ENCODE measurements around the gene RAB3A. TPM values are rescaled to one million over a fixed set of nuclear protein-coding genes. Genes with fewer than 3 reads are reported as not detected.

RAB3A gene
- total and polyA plus RNA-seq, 2 donors (not counting 3 experiments of a cell fraction or from before 2014, with no cell fraction given), result 0.88 to 0.90 TPM

- POLR2A ChIA-PET, result no interaction called here
Measured at GRCh38 chr19:18225355-18225701, 21.5 kb upstream of the RAB3A start.

More at GRCh38 chr19:18225355-18225701, 21.5 kb upstream of the RAB3A start:
- Histone ChIP-seq H3K4me3 (replicated peaks in 1 of 3; ENCODE audit: insufficient read depth in 1 of 3, low read depth in 1 of 3, low read length in 3 of 3) (no peak overlapping the region), H3K79me2 (ENCODE audit: control insufficient read depth, insufficient read depth, low read length) (no peaks in the 10 kb centered on the region), H3K4me1 (ENCODE audit: control insufficient read depth, extremely low read depth, insufficient read depth, low read length) (peaks cover 9% of the 10 kb centered on the region), H3K9ac (replicated peaks; ENCODE audit: extremely low read depth, insufficient read depth, low read length) (no peak overlapping the region), H3K9me3 (replicated peaks; ENCODE audit: control insufficient read depth, insufficient read depth, low read length) (no peaks in the 10 kb centered on the region), H3K27ac (ENCODE audit: insufficient read depth, low read depth, low read length) (no peak overlapping the region), H3K4me2 (ENCODE audit: insufficient read depth, low read length) (no peak overlapping the region), H4K20me1 (replicated peaks; ENCODE audit: control insufficient read depth, extremely low read depth, insufficient read depth, low read length) (no peaks in the 10 kb centered on the region), H3K9me1 (replicated peaks; ENCODE audit: control insufficient read depth, extremely low read depth, insufficient read depth, low read length) (no peaks in the 10 kb centered on the region), H3K36me3 (ENCODE audit: control insufficient read depth in 2 of 2, extremely low read depth in 1 of 2, insufficient read depth in 2 of 2, low read length in 2 of 2) (no peaks in the 10 kb centered on the region), H3K27me3 (ENCODE audit: control insufficient read depth in 2 of 2, insufficient read depth in 2 of 2, low read length in 2 of 2) (peaks cover 5% of the 10 kb centered on the region in 2 experiments), H2AFZ (ENCODE audit: low read depth, low read length) (no peak overlapping the region)
- DNase-seq (ENCODE audit: low read depth, low spot score) (no peak), FAIRE-seq (no peak)
- BruUV-seq (replicated peaks), result no TSS peak
- no peak for TF ChIP-seq FOS (IDR thresholded peaks at IDR 0.05; ENCODE audit: borderline replicate concordance, insufficient read depth, low read length)
- no peak for TF ChIP-seq CTCF (IDR thresholded peaks at IDR 0.05; ENCODE audit: extremely low read depth in 1 of 2, insufficient read depth in 1 of 2, low read depth in 1 of 2, low read length in 2 of 2)
- no peak for TF ChIP-seq EZH2 (IDR thresholded peaks at IDR 0.05; ENCODE audit: borderline replicate concordance, low read depth, low read length, severe bottlenecking)
- TF ChIP-seq POLR2AphosphoS5 (IDR thresholded peaks at IDR 0.05; ENCODE audit: insufficient read depth, low read depth, low read length), result no peak
- no peak for TF ChIP-seq MAX (IDR thresholded peaks at IDR 0.05; ENCODE audit: insufficient read depth, insufficient read length)
- no peak for TF ChIP-seq JUN (IDR thresholded peaks at IDR 0.05; ENCODE audit: borderline replicate concordance, insufficient read depth, insufficient read length, low read depth)
- no peak for TF ChIP-seq POLR2A (IDR thresholded peaks at IDR 0.05; ENCODE audit: low read depth, low read length)
- no peak for TF ChIP-seq MYC (IDR thresholded peaks at IDR 0.05; ENCODE audit: low read depth, low read length)
- TF ChIP-seq GATA2 (IDR thresholded peaks at IDR 0.05; ENCODE audit: insufficient read depth, insufficient read length, low read depth, low read length), result no peak
- dilution Hi-C loops (cut with MboI; ENCODE audit: extremely low pct_ligation_motif_present, low sequenced_read_pairs) (no loop called here), intact Hi-C loops (cut with micrococcal nuclease) (no loop called here)
- CTCF ChIA-PET, result interaction anchor here (1.5 to 3.9 kb wide), 4 partner anchors 8 to 54 kb away, joined by 4 to 27 read pairs (median 13); no protein-coding TSS in a partner anchor
